Testis (tissue), 3 donors: ENCODE results near the gene KPNA3. TPM values are rescaled to one million over a fixed set of nuclear protein-coding genes. Genes with fewer than 3 reads are reported as not detected.
A peak's percentile ranks its signal among the peaks of the same experiment; 100 is the strongest.

ENCODE experiments used
- DNase-seq: peaks from one replicate; pipeline ENCODE4 v3.0.0-alpha.2; 2019
- H3K27ac ChIP-seq, 2 donors: fragments of 200-600 bp; sonication (generic); one replicate each; pipeline ENCODE4 v1.5.1; 2019
- H3K27me3 ChIP-seq: fragments of 200-600 bp; sonication (generic); one replicate; pipeline ENCODE4 v1.5.1; 2019
- H3K36me3 ChIP-seq: fragments of 200-600 bp; sonication (generic); one replicate; pipeline ENCODE4 v1.5.1; 2017; ENCODE audit warnings: low read depth; ENCODE audit errors: missing control alignments
- H3K4me1 ChIP-seq: fragments of 200-600 bp; sonication (generic); one replicate; pipeline ENCODE4 v1.5.1; 2019
- H3K4me3 ChIP-seq, 2 donors: fragments of 200-600 bp; sonication (generic); one replicate each; pipeline ENCODE4 v1.5.1; 2017 to 2019
- H3K9me3 ChIP-seq: fragments of 200-600 bp; sonication (generic); one replicate; pipeline ENCODE4 v1.5.1; 2017
- CTCF ChIP-seq, 3 experiments: fragments of 450-650 bp in 2 of 3; fragments of 200-600 bp in 1 of 3; sonication (generic) in 1 of 3; IDR thresholded peaks; one replicate each; pipeline ENCODE4 v1.5.1; 2016 to 2019; ENCODE audit warnings: antibody characterized with exemption in 3 of 3, mild to moderate bottlenecking in 2 of 3, moderate library complexity in 1 of 3
- POLR2A ChIP-seq: fragments of 450-650 bp; IDR thresholded peaks from one replicate; pipeline ENCODE4 v1.6.1; 2017; ENCODE audit warnings: antibody characterized with exemption, mild to moderate bottlenecking, moderate library complexity
- WGBS, 2 donors: methylation state at CpG; one replicate each; pipeline ENCODE4 v1.1.5; 2018; 5-methylcytosine and 5-hydroxymethylcytosine counted together
- intact Hi-C: fragments of 100-400 bp; cut with DNase I; formaldehyde crosslinking; loops from one replicate; pipeline ENCODE4 v1.15.1; 2023; ENCODE audit warnings: low total_unique reads
- polyA plus RNA-seq: library from polyadenylated mRNA; stranded (reverse); fragments of 350-450 nt; fragmentation: Illumina TruSeq; extraction: RNeasy Lipid Tissue Mini Kit (QIAGEN cat#74804); gene quantifications from one replicate; pipeline ENCODE4 v1.2.3, GENCODE V29; 2014; ENCODE audit warnings: low read depth, low replicate concordance; ENCODE audit not compliant: insufficient read depth
- total RNA-seq, 2 donors: library from RNA; depleted of rRNA; stranded (reverse); fragments of >200 nt; gene quantifications; one replicate each; pipeline ENCODE4 v1.2.3, GENCODE V29; 2016

KPNA3 gene
- total and polyA plus RNA-seq, 3 donors from 2014 or later = 39.4 to 51.3 (median 46.5) TPM

GRCh38 chr13:49683489-49683888 is 109.0 kb downstream of the KPNA3 start:
- intact Hi-C loops = no loop called here
- no peak for DNase-seq
- no peaks in the 10 kb centered on the region for H3K4me1 ChIP-seq
- no peaks in the 10 kb centered on the region for H3K36me3 ChIP-seq
- no peaks in the 10 kb centered on the region for H3K27me3 ChIP-seq
- WGBS, 2 donors = 78 to 82% methylated on average over 5 to 6 of the region's 6 CpGs
- TF ChIP-seq POLR2A (no peak), CTCF (IDR thresholded peaks at IDR 0.05) (no peak)
- no peak overlapping the region for H3K27ac ChIP-seq
- H3K9me3 ChIP-seq = no peaks in the 10 kb centered on the region
- H3K4me3 ChIP-seq = no peak overlapping the region

GRCh38 chr13:49681842-49682435 is 110.5 kb downstream of the KPNA3 start:
- Histone ChIP-seq H3K27me3 (no peaks in the 10 kb centered on the region), H3K36me3 (no peaks in the 10 kb centered on the region), H3K9me3 (no peaks in the 10 kb centered on the region), H3K4me3 (no peak overlapping the region), H3K27ac (no peak overlapping the region), H3K4me1 (no peaks in the 10 kb centered on the region)
- DNase-seq = no peak
- WGBS, 2 donors = 84 to 91% methylated on average over 4 of the region's 4 CpGs
- TF ChIP-seq POLR2A (no peak), CTCF (IDR thresholded peaks at IDR 0.05) (no peak)
- intact Hi-C loops = no loop called here

GRCh38 chr13:49679246-49679645 is 113.2 kb downstream of the KPNA3 start:
- intact Hi-C loops = no loop called here
- 56 to 78% methylated on average over 3 of the region's 3 CpGs for WGBS, 2 donors
- peak; percentile 46 for DNase-seq
- H3K9me3 ChIP-seq = no peaks in the 10 kb centered on the region
- H3K27ac ChIP-seq = no peak overlapping the region
- no peak overlapping the region for H3K4me3 ChIP-seq
- H3K27me3 ChIP-seq = no peaks in the 10 kb centered on the region
- no peaks in the 10 kb centered on the region for H3K36me3 ChIP-seq
- no peaks in the 10 kb centered on the region for H3K4me1 ChIP-seq
- TF ChIP-seq CTCF (IDR thresholded peaks at IDR 0.05) (no peak), POLR2A (no peak)

- peak overlapping the region; percentile 19 to 56 for H3K4me3 ChIP-seq
- DNase-seq = no peak
- no peak overlapping the region for H3K27ac ChIP-seq
- no peaks in the 10 kb centered on the region for H3K9me3 ChIP-seq
- TF ChIP-seq POLR2A (no peak), CTCF (IDR thresholded peaks at IDR 0.05) (no peak)
- WGBS, 2 donors = 55 to 86% methylated on average over 16 to 47 of the region's 48 CpGs
- no peaks in the 10 kb centered on the region for H3K27me3 ChIP-seq
- intact Hi-C loops = no loop called here
- no peaks in the 10 kb centered on the region for H3K36me3 ChIP-seq
- no peaks in the 10 kb centered on the region for H3K4me1 ChIP-seq
These were observed 114.1 kb downstream of the KPNA3 start for GRCh38 chr13:49678191-49678914.
